Measurements from ENCODE around the gene ASB5.
"Not testable (repeated sequence)": the region's sequence is repeated elsewhere in the genome, so short reads cannot be mapped to it uniquely, and the experiment has no call there.

DNA sequence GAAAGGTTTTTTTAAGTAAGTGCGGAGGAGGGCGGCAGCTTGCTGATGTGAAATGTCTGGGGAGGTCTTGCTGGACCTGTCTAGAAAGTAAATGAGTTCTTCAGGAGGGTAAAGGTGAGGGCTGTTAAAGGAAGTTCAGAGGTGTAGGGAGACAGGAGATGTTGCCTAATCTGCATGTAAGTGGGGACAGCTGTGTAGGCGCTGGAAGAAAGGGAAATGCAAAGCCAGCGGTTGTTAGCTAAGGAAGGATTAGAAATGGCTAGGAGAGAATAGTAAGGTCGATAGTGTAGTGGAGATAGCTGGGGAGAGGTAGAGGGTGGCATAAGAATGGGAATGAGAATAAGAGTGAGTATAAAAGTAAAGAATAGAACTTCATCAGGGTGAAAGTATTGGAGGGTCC, 26.9 kb upstream of the ASB5 start:
- TF ChIP-seq, protein P1, sequence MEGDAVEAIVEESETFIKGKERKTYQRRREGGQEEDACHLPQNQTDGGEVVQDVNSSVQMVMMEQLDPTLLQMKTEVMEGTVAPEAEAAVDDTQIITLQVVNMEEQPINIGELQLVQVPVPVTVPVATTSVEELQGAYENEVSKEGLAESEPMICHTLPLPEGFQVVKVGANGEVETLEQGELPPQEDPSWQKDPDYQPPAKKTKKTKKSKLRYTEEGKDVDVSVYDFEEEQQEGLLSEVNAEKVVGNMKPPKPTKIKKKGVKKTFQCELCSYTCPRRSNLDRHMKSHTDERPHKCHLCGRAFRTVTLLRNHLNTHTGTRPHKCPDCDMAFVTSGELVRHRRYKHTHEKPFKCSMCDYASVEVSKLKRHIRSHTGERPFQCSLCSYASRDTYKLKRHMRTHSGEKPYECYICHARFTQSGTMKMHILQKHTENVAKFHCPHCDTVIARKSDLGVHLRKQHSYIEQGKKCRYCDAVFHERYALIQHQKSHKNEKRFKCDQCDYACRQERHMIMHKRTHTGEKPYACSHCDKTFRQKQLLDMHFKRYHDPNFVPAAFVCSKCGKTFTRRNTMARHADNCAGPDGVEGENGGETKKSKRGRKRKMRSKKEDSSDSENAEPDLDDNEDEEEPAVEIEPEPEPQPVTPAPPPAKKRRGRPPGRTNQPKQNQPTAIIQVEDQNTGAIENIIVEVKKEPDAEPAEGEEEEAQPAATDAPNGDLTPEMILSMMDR (conservative IDR thresholded peaks at IDR 0.05; ENCODE audit: low read length) = not testable (repeated sequence)
- TF ChIP-seq EZH2phosphoT487 (IDR thresholded peaks at IDR 0.05; ENCODE audit: borderline replicate concordance) = not testable (repeated sequence)
